HG03135 (cell line): ENCODE data around the gene MMRN1.

Experiments
- ATAC-seq: cut with Tn5 transposase; IDR thresholded peaks from one replicate; pipeline ENCODE4 v1.9.1; 2021; ENCODE audit warnings: mild to moderate bottlenecking, moderate library complexity; ENCODE audit not compliant: unreplicated experiment

The MMRN1 gene

DNA sequence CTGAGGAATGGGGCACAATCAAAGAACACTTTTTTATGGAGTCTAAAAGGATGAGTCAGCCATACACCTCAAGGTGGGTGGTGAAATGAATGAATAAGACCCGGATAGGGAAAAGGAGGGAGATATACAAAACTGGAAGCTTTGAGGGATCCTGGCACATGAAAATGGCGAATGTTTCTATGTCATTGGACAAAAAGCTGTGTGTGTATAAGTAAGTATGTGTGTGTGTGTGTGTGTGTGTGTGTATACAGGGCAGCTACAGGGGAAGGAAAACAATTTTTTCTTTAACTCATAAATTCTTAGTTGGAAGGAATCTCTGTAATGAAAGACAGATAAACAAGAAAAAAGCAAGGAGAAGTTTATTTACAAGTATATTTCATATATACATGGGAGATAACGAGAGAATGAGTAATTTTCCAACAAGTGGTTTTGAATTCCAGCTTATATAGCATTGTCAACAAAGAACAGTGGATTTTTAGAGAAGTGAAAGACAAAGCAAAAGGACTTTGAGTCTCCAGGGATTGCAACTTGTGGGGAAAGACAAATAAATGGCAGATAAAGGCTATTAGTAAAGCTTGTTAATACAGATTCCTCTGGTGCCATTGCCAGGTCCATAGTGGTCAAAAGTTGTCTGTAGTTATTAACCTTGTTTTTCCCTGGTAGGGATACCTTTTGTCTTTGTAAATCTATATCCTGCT, 99.7 kb downstream of the MMRN1 start:
- ATAC-seq, result no peak

GRCh38 chr4:89995006-89995405, 100.4 kb downstream of the MMRN1 start:
- ATAC-seq, result no peak

DNA sequence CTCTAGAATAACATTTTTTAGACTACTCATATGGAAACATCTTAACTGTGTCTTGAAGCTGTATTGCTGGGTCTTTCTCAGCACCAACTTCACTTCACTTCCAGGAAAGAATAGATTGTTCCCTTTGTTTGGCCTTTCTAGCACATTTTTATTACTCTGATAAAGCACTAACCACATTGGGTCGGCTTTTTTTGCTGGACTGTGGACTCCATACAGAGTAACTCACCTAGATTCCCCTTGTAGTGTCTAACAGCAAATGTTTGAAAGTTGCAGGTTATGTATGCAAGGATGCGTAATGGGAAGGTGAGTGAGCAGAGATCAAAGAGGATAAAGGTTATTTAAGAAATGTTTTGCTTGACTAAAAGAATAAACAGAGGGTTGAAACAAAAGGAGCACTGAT, 101.2 kb downstream of the MMRN1 start:
- ATAC-seq, result no peak

- ATAC-seq, result no peak
Observed at GRCh38 chr4:89997171-89997704, 102.6 kb downstream of the MMRN1 start.

GRCh38 chr4:89998469-89999011, 103.9 kb downstream of the MMRN1 start:
- ATAC-seq, result no peak

- no peak for ATAC-seq
Observed at GRCh38 chr4:90001023-90001422, 106.4 kb downstream of the MMRN1 start.

GRCh38 chr4:90002441-90003062, 107.9 kb downstream of the MMRN1 start:
- ATAC-seq, result no peak
